CD4-positive, alpha-beta T cell treated with Interleukin-21 for 1 hour (primary cell): ENCODE results near the gene UGT1A8.

ENCODE experiments used
- DNase-seq: peaks from one replicate; pipeline ENCODE4 v3.0.0-alpha.2; 2020

Gene UGT1A8

GRCh38 chr2:233822101-233822771 is 204.8 kb downstream of the UGT1A8 start:
- no peak for DNase-seq
